Liver (tissue), 9 donors: ENCODE measurements around the gene PRAF2. TPM values are rescaled to one million over a fixed set of nuclear protein-coding genes. Genes with fewer than 3 reads are reported as not detected.

Source experiments
- DNase-seq: peaks from one replicate; pipeline ENCODE4 v3.0.0-alpha.2; 2017; ENCODE audit warnings: low spot score
- H3K27ac ChIP-seq, 2 donors: one replicate each; pipeline ENCODE4 v1.7.0; 2013; ENCODE audit warnings: inconsistent platforms in 2 of 2, low read length in 2 of 2, control low read depth in 1 of 2, low read depth in 1 of 2, mild to moderate bottlenecking in 1 of 2
- H3K27me3 ChIP-seq, 4 donors: one replicate each; pipeline versions ENCODE4 v1.6.1 to v1.7.0; 2013; ENCODE audit warnings: low read length in 3 of 4, inconsistent platforms in 1 of 4, mild to moderate bottlenecking in 1 of 4, moderate library complexity in 1 of 4; ENCODE audit not compliant: control insufficient read depth in 4 of 4, insufficient read depth in 4 of 4
- H3K36me3 ChIP-seq, 4 donors: one replicate each; pipeline versions ENCODE4 v1.6.1 to v1.7.0; 2013; ENCODE audit warnings: low read length in 3 of 4, mild to moderate bottlenecking in 3 of 4, low read depth in 1 of 4, moderate library complexity in 1 of 4; ENCODE audit not compliant: control insufficient read depth in 4 of 4, insufficient read depth in 3 of 4
- H3K4me1 ChIP-seq, 4 donors: one replicate each; pipeline versions ENCODE4 v1.6.1 to v1.7.0; 2013; ENCODE audit warnings: low read length in 3 of 4, mild to moderate bottlenecking in 3 of 4, moderate library complexity in 1 of 4; ENCODE audit not compliant: control insufficient read depth in 4 of 4, insufficient read depth in 4 of 4
- H3K4me3 ChIP-seq, 3 donors: one replicate each; pipeline versions ENCODE4 v1.6.1 to v1.7.0; 2013; ENCODE audit warnings: low read length in 3 of 3, control low read depth in 1 of 3, low read depth in 1 of 3, mild to moderate bottlenecking in 1 of 3
- H3K9ac ChIP-seq, 2 donors: one replicate each; pipeline ENCODE4 v1.7.0; 2013; ENCODE audit warnings: low read length in 2 of 2, mild to moderate bottlenecking in 2 of 2, moderate library complexity in 2 of 2, control low read depth in 1 of 2, low read depth in 1 of 2
- H3K9me3 ChIP-seq, 4 donors: one replicate each; pipeline versions ENCODE4 v1.6.1 to v1.7.0; 2013; ENCODE audit warnings: low read length in 3 of 4; ENCODE audit not compliant: control insufficient read depth in 4 of 4
- EGR1 ChIP-seq, 2 donors: IDR thresholded peaks; 2 replicates each; pipeline ENCODE4 v1.6.1; 2016 to 2018; ENCODE audit warnings: antibody characterized with exemption in 2 of 2, low read depth in 2 of 2
- FOXA1 ChIP-seq: IDR thresholded peaks from 2 replicates; pipeline ENCODE4 v1.6.1; 2016; ENCODE audit warnings: antibody characterized with exemption
- FOXA2 ChIP-seq: IDR thresholded peaks from 2 replicates; pipeline ENCODE4 v1.6.1; 2016; ENCODE audit warnings: antibody characterized with exemption
- GABPA ChIP-seq, 2 donors: IDR thresholded peaks in 1 of 2; conservative IDR thresholded peaks in 1 of 2; 2 replicates each; pipeline ENCODE4 v1.6.1; 2016; ENCODE audit warnings: antibody characterized with exemption in 2 of 2, mild to moderate bottlenecking in 1 of 2, moderate library complexity in 1 of 2
- HNF4A ChIP-seq, 2 donors: conservative IDR thresholded peaks; 2 replicates each; pipeline ENCODE4 v1.6.1; 2016; ENCODE audit warnings: antibody characterized with exemption in 2 of 2, mild to moderate bottlenecking in 2 of 2
- HNF4G ChIP-seq: IDR thresholded peaks from 2 replicates; pipeline ENCODE4 v1.6.1; 2016; ENCODE audit warnings: antibody characterized with exemption
- JUND ChIP-seq, 2 donors: IDR thresholded peaks; 2 replicates each; pipeline ENCODE4 v1.6.1; 2016; ENCODE audit warnings: antibody characterized with exemption in 2 of 2
- NR2F2 ChIP-seq: IDR thresholded peaks from 2 replicates; pipeline ENCODE4 v1.6.1; 2016; ENCODE audit warnings: antibody characterized with exemption
- RAD21 ChIP-seq, 2 donors: IDR thresholded peaks; 2 replicates each; pipeline ENCODE4 v1.6.1; 2016; ENCODE audit warnings: antibody characterized with exemption in 2 of 2, mild to moderate bottlenecking in 2 of 2
- RXRA ChIP-seq, 2 donors: IDR thresholded peaks; 2 replicates each; pipeline ENCODE4 v1.6.1; 2017 to 2018; ENCODE audit warnings: antibody characterized with exemption in 2 of 2, mild to moderate bottlenecking in 1 of 2
- SP1 ChIP-seq: IDR thresholded peaks from 2 replicates; pipeline ENCODE4 v1.6.1; 2018; ENCODE audit warnings: antibody characterized with exemption, mild to moderate bottlenecking
- TAF1 ChIP-seq: conservative IDR thresholded peaks from 2 replicates; pipeline ENCODE4 v1.6.1; 2016; ENCODE audit warnings: antibody characterized with exemption, mild to moderate bottlenecking
- YY1 ChIP-seq: IDR thresholded peaks from 2 replicates; pipeline ENCODE4 v1.6.1; 2016; ENCODE audit warnings: antibody characterized with exemption, mild to moderate bottlenecking
- WGBS: extraction: QIAGEN DNeasy Blood & Tissue Kit; methylation state at CpG from one replicate; pipeline ENCODE4 v1.1.7; 2013; 5-methylcytosine and 5-hydroxymethylcytosine counted together
- polyA plus RNA-seq, 2 donors: library from polyadenylated mRNA; stranded (reverse) in 1 of 2; unstranded in 1 of 2; fragments of 200-250 nt in 1 of 2; fragments of >200 nt in 1 of 2; fragmentation: Nextera tagmentation in 1 of 2; extraction: Ambion mirVana in 1 of 2; gene quantifications; one replicate each; pipeline versions ENCODE4 v1.2.1 to v1.2.3, GENCODE V29; 2013 to 2015
- total RNA-seq, 2 donors: library from RNA; depleted of rRNA; stranded (reverse); fragments of >200 nt; gene quantifications; one replicate each; pipeline ENCODE4 v1.2.3, GENCODE V29; 2014
- TF ChIP-seq, protein P1 (sequence below): IDR thresholded peaks from 2 replicates; pipeline ENCODE4 v1.6.1; 2016; ENCODE audit warnings: antibody characterized with exemption
- TF ChIP-seq, protein P2 (sequence below): IDR thresholded peaks from 2 replicates; pipeline ENCODE4 v1.6.1; 2016; ENCODE audit warnings: antibody characterized with exemption
- TF ChIP-seq, protein P3 (sequence below): fragments of 150-350 bp; IDR thresholded peaks from 2 replicates; pipeline ENCODE4 v1.5.1; 2017; ENCODE audit warnings: improper control_type of control experiment, low read depth, low read length; ENCODE audit not compliant: missing input control
- TF ChIP-seq, protein P4 (sequence below): IDR thresholded peaks from 2 replicates; pipeline ENCODE4 v1.6.1; 2016; ENCODE audit warnings: antibody characterized with exemption, mild to moderate bottlenecking
- TF ChIP-seq, protein P5 (sequence below): IDR thresholded peaks from 2 replicates; pipeline ENCODE4 v1.6.1; 2016; ENCODE audit warnings: antibody characterized with exemption
- donor health status: healthy.
- donor health status: healthy.
- donor health status: healthy.
- donor health status: healthy.
- donor health status: healthy.

PRAF2 gene
- total and polyA plus RNA-seq, 4 donors = 1.4 to 8.2 (median 3.9) TPM

DNA sequence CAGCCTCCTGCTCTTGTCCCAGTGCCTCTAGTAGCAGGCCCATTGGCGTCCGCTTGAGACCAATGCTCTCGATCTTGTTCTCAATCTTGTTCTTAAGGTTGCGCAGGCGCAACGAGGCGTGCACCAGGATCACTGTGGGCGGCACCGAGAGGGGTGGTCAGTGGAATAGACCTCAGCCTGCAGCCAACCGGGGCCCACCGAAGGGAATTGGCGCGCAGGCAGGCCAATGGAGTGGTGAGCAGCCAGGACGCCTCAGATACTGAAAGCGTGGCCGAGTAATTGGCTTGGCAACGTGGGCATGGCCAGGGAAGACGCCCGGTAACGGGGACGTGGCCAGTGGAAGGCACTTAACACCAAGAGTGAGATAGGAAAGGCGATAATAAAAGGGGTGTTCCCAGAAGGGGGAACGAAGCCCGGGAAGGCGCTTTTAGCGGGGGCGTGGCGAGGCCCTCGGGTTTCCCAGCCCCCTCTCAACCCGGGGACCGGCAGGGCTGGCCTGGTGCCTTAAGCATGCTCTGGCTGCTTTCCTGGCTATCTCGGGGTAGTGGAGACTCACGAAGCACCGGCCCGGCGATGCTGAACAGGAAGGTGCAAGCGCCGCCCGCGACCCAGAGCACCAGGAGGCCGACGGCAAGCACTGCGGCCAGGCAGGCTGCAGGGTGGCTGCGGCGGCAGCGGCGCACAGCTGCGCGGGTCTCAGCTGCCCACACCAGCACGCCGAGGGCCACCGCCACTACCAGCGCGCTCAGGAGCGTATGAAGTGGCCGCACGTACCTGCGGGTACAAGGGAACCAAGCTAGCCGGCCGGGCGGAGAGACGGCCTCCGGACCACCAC, 1.7 kb downstream of the PRAF2 start:
- Histone ChIP-seq H3K27me3 (no peaks in the 10 kb centered on the region), H3K9ac (no peak overlapping the region), H3K4me1 (peaks cover 3 to 17% (median 8%) of the 10 kb centered on the region in 4 donors), H3K27ac (no peak overlapping the region), H3K4me3 (peak overlapping the region in 2 of 3 donors; percentile 8 to 20), H3K36me3 (peaks cover 3 to 13% (median 5%) of the 10 kb centered on the region in 4 donors), H3K9me3 (no peaks in the 10 kb centered on the region)
- TF ChIP-seq YY1 = no peak
- TF ChIP-seq RAD21 (IDR thresholded peaks at IDR 0.05) = no peak
- TF ChIP-seq FOXA1 = no peak
- TF ChIP-seq JUND (IDR thresholded peaks at IDR 0.05) = no peak
- TF ChIP-seq HNF4G = no peak
- no peak for TF ChIP-seq FOXA2
- WGBS = 27% methylated on average over 63 of the region's 63 CpGs
- no peak for DNase-seq

DNA sequence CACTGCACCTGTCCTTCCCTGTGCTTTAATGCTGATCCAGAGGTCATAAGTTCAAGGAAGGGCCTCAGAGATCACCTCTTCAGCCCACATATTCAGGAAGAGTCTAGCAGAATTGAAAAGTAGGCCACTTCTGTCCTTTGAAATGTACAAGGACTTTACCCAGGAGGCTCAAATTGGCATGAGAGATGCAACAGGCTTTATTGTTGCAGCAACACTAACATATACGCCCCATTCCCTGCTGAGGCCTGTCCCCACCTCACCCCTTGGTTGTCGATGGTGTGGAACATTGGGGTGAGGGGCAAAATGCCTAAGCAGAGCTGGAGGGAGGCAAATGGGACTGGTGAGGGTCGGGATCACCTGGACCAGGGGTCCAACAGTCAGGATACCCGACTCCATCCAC, 2.8 kb downstream of the PRAF2 start:
- H3K9me3 ChIP-seq = no peaks in the 10 kb centered on the region
- H3K9ac ChIP-seq = no peak overlapping the region
- no peak overlapping the region for H3K4me3 ChIP-seq
- peaks cover 3 to 17% (median 8%) of the 10 kb centered on the region in 4 donors for H3K4me1 ChIP-seq
- H3K36me3 ChIP-seq = peaks cover 0 to 8% (median 1%) of the 10 kb centered on the region in 4 donors
- DNase-seq = no peak
- 82% methylated on average over 4 of the region's 4 CpGs for WGBS
- TF ChIP-seq, protein P1, sequence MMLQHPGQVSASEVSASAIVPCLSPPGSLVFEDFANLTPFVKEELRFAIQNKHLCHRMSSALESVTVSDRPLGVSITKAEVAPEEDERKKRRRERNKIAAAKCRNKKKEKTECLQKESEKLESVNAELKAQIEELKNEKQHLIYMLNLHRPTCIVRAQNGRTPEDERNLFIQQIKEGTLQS = no peak
- TF ChIP-seq, protein P2, sequence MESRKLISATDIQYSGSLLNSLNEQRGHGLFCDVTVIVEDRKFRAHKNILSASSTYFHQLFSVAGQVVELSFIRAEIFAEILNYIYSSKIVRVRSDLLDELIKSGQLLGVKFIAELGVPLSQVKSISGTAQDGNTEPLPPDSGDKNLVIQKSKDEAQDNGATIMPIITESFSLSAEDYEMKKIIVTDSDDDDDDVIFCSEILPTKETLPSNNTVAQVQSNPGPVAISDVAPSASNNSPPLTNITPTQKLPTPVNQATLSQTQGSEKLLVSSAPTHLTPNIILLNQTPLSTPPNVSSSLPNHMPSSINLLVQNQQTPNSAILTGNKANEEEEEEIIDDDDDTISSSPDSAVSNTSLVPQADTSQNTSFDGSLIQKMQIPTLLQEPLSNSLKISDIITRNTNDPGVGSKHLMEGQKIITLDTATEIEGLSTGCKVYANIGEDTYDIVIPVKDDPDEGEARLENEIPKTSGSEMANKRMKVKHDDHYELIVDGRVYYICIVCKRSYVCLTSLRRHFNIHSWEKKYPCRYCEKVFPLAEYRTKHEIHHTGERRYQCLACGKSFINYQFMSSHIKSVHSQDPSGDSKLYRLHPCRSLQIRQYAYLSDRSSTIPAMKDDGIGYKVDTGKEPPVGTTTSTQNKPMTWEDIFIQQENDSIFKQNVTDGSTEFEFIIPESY = no peak
- TF ChIP-seq, protein P3, sequence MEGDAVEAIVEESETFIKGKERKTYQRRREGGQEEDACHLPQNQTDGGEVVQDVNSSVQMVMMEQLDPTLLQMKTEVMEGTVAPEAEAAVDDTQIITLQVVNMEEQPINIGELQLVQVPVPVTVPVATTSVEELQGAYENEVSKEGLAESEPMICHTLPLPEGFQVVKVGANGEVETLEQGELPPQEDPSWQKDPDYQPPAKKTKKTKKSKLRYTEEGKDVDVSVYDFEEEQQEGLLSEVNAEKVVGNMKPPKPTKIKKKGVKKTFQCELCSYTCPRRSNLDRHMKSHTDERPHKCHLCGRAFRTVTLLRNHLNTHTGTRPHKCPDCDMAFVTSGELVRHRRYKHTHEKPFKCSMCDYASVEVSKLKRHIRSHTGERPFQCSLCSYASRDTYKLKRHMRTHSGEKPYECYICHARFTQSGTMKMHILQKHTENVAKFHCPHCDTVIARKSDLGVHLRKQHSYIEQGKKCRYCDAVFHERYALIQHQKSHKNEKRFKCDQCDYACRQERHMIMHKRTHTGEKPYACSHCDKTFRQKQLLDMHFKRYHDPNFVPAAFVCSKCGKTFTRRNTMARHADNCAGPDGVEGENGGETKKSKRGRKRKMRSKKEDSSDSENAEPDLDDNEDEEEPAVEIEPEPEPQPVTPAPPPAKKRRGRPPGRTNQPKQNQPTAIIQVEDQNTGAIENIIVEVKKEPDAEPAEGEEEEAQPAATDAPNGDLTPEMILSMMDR = no peak
- TF ChIP-seq GABPA (IDR thresholded peaks at IDR 0.05 in 1 of 2, conservative IDR thresholded peaks at IDR 0.05 in 1 of 2) (no peak), HNF4A (conservative IDR thresholded peaks at IDR 0.05) (no peak), RAD21 (IDR thresholded peaks at IDR 0.05) (no peak), HNF4G (no peak), SP1 (no peak), TAF1 (no peak), FOXA1 (no peak), FOXA2 (no peak), JUND (IDR thresholded peaks at IDR 0.05) (no peak), RXRA (IDR thresholded peaks at IDR 0.05) (no peak), YY1 (no peak), NR2F2 (no peak), EGR1 (IDR thresholded peaks at IDR 0.05; ENCODE audit: low read depth in 2 of 2) (no peak)
- TF ChIP-seq, protein P4, sequence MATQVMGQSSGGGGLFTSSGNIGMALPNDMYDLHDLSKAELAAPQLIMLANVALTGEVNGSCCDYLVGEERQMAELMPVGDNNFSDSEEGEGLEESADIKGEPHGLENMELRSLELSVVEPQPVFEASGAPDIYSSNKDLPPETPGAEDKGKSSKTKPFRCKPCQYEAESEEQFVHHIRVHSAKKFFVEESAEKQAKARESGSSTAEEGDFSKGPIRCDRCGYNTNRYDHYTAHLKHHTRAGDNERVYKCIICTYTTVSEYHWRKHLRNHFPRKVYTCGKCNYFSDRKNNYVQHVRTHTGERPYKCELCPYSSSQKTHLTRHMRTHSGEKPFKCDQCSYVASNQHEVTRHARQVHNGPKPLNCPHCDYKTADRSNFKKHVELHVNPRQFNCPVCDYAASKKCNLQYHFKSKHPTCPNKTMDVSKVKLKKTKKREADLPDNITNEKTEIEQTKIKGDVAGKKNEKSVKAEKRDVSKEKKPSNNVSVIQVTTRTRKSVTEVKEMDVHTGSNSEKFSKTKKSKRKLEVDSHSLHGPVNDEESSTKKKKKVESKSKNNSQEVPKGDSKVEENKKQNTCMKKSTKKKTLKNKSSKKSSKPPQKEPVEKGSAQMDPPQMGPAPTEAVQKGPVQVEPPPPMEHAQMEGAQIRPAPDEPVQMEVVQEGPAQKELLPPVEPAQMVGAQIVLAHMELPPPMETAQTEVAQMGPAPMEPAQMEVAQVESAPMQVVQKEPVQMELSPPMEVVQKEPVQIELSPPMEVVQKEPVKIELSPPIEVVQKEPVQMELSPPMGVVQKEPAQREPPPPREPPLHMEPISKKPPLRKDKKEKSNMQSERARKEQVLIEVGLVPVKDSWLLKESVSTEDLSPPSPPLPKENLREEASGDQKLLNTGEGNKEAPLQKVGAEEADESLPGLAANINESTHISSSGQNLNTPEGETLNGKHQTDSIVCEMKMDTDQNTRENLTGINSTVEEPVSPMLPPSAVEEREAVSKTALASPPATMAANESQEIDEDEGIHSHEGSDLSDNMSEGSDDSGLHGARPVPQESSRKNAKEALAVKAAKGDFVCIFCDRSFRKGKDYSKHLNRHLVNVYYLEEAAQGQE = no peak
- TF ChIP-seq, protein P5, sequence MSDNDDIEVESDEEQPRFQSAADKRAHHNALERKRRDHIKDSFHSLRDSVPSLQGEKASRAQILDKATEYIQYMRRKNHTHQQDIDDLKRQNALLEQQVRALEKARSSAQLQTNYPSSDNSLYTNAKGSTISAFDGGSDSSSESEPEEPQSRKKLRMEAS = no peak
- no peaks in the 10 kb centered on the region for H3K27me3 ChIP-seq
- H3K27ac ChIP-seq = no peak overlapping the region
